Osteoblast (primary cell): Measurements from ENCODE around the gene NTM. TPM values are rescaled to one million over a fixed set of nuclear protein-coding genes. Genes with fewer than 3 reads are reported as not detected.

Experiments
- DNase-seq: peaks from one replicate; pipeline ENCODE4 v3.0.0; 2011; ENCODE audit warnings: low spot score, mixed read lengths; ENCODE audit not compliant: insufficient read length; ENCODE audit errors: missing footprints
- H2AFZ ChIP-seq: 2 replicates; pipeline ENCODE4 v1.6.0; 2011; ENCODE audit warnings: mild to moderate bottlenecking, low read length
- H3K27ac ChIP-seq: 2 replicates; pipeline ENCODE4 v1.5.1; 2011; ENCODE audit warnings: mild to moderate bottlenecking, low read depth, low read length, moderate library complexity
- H3K27me3 ChIP-seq: 2 replicates; pipeline ENCODE4 v1.6.0; 2012; ENCODE audit warnings: mild to moderate bottlenecking, control low read depth, inconsistent platforms, low read length, moderate library complexity; ENCODE audit not compliant: insufficient read depth
- H3K36me3 ChIP-seq: 2 replicates; pipeline ENCODE4 v1.5.1; 2011; ENCODE audit warnings: mild to moderate bottlenecking, low read length, control low read depth, moderate library complexity; ENCODE audit not compliant: insufficient read depth
- H3K4me1 ChIP-seq: 2 replicates; pipeline ENCODE4 v1.5.1; 2011; ENCODE audit warnings: mild to moderate bottlenecking, low read length, control low read depth, moderate library complexity; ENCODE audit not compliant: insufficient read depth
- H3K4me2 ChIP-seq: 2 replicates; pipeline ENCODE4 v1.6.0; 2011; ENCODE audit warnings: mild to moderate bottlenecking, low read length; ENCODE audit not compliant: insufficient read depth
- H3K4me3 ChIP-seq: fragments of 200-600 bp; sonication (generic); 3 replicates; pipeline ENCODE4 v1.5.1; 2012; ENCODE audit warnings: mild to moderate bottlenecking, low read length, inconsistent platforms; ENCODE audit not compliant: insufficient read depth
- H3K79me2 ChIP-seq: 2 replicates; pipeline ENCODE4 v1.6.0; 2012; ENCODE audit warnings: mild to moderate bottlenecking, low read length, control low read depth, inconsistent platforms; ENCODE audit not compliant: insufficient read depth
- H3K9me3 ChIP-seq: 2 replicates; pipeline ENCODE4 v1.5.1; 2011; ENCODE audit warnings: low read depth, low read length, control low read depth
- H4K20me1 ChIP-seq: 2 replicates; pipeline ENCODE4 v1.6.0; 2012; ENCODE audit warnings: mild to moderate bottlenecking, low read length, control low read depth; ENCODE audit not compliant: insufficient read depth
- total RNA-seq: library from RNA; depleted of rRNA; stranded (reverse); fragments of >200 nt; gene quantifications from 2 replicates; pipeline ENCODE4 v1.2.3, GENCODE V29; 2012
- TF ChIP-seq, protein P1 (sequence below): IDR thresholded peaks from 2 replicates; pipeline ENCODE4 v1.5.1; 2011; ENCODE audit warnings: mild to moderate bottlenecking, low read depth, low read length, moderate library complexity; ENCODE audit errors: extremely low read depth

The NTM gene
- total RNA-seq, 1 donor: 48.1 TPM

DNA sequence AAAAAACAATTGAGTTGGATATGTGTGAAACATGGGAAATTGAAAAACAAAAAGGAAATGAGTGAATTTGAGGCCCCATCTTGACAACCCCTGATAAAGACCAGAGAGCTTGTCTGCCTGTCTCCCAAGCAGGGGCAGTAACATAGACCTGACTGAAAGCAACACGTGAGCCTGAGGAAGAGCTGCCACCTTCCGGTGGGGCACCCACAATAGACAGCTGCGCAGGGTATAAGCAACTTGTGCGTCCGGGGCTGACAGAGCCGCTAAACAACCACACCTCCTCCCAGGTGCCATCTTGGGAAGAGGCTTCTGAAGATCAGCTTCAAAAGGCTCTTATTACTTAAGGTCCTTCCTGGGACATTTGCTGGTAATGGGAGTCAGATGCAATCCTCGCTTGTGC, 166.8 kb downstream of the NTM start:
- H3K4me1 ChIP-seq: no peaks in the 10 kb centered on the region
- H4K20me1 ChIP-seq: no peaks in the 10 kb centered on the region
- H3K4me2 ChIP-seq: no peak overlapping the region
- H3K36me3 ChIP-seq: no peaks in the 10 kb centered on the region
- H3K79me2 ChIP-seq: no peaks in the 10 kb centered on the region
- no peak overlapping the region for H3K4me3 ChIP-seq
- H3K27me3 ChIP-seq: peaks cover 6% of the 10 kb centered on the region
- TF ChIP-seq, protein P1, sequence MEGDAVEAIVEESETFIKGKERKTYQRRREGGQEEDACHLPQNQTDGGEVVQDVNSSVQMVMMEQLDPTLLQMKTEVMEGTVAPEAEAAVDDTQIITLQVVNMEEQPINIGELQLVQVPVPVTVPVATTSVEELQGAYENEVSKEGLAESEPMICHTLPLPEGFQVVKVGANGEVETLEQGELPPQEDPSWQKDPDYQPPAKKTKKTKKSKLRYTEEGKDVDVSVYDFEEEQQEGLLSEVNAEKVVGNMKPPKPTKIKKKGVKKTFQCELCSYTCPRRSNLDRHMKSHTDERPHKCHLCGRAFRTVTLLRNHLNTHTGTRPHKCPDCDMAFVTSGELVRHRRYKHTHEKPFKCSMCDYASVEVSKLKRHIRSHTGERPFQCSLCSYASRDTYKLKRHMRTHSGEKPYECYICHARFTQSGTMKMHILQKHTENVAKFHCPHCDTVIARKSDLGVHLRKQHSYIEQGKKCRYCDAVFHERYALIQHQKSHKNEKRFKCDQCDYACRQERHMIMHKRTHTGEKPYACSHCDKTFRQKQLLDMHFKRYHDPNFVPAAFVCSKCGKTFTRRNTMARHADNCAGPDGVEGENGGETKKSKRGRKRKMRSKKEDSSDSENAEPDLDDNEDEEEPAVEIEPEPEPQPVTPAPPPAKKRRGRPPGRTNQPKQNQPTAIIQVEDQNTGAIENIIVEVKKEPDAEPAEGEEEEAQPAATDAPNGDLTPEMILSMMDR: no peak
- H3K9me3 ChIP-seq: no peaks in the 10 kb centered on the region
- DNase-seq: no peak
- H3K27ac ChIP-seq: no peak overlapping the region
- no peak overlapping the region for H2AFZ ChIP-seq

DNA sequence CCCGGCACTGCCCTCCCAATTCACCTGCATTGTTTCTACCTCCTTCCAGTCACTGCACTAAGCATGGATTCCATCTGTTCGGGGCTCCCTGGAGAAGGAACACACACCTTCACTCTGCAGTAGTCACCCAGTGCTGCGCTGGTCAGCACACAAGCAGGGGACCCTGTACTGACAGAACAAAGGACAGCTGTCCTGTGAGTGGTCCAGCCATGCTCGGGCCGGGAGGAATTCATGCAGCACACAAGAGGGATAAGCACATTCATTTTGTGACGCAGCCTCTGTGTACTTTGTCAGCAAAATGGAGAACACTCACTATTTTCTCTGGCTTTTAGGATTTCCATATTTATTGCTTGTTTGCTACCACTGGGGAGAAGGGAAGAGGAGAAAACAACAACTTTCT, 167.3 kb downstream of the NTM start:
- H3K4me2 ChIP-seq: no peak overlapping the region
- H3K4me1 ChIP-seq: no peaks in the 10 kb centered on the region
- peaks cover 6% of the 10 kb centered on the region for H3K27me3 ChIP-seq
- TF ChIP-seq, protein P1: no peak
- no peaks in the 10 kb centered on the region for H3K79me2 ChIP-seq
- no peaks in the 10 kb centered on the region for H4K20me1 ChIP-seq
- H3K9me3 ChIP-seq: no peaks in the 10 kb centered on the region
- DNase-seq: no peak
- no peak overlapping the region for H3K27ac ChIP-seq
- H2AFZ ChIP-seq: no peak overlapping the region
- no peak overlapping the region for H3K4me3 ChIP-seq
- no peaks in the 10 kb centered on the region for H3K36me3 ChIP-seq

DNA sequence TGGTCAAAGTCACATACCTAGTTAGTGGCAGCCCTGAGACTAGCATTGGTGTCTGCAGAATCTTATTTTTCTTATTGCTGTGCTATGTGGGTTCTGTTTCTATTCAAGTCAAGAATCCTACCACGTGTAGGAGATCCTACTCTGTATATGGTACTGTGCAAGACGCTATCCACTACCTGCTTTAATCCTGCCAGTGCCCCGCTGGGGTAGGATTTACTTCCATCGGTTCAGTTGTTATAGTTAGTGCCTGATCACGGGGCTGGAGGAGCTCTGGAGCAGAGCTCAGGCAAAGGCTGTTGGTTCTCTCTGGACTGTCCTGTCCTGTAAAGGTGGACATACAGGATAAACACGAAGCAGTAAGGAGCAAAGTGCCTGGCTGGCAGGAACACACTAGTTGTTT, 167.9 kb downstream of the NTM start:
- peaks cover 6% of the 10 kb centered on the region for H3K27me3 ChIP-seq
- no peak overlapping the region for H2AFZ ChIP-seq
- TF ChIP-seq, protein P1: no peak
- no peaks in the 10 kb centered on the region for H3K36me3 ChIP-seq
- H3K4me2 ChIP-seq: no peak overlapping the region
- DNase-seq: no peak
- H3K27ac ChIP-seq: no peak overlapping the region
- H3K4me3 ChIP-seq: no peak overlapping the region
- no peaks in the 10 kb centered on the region for H3K4me1 ChIP-seq
- H3K79me2 ChIP-seq: no peaks in the 10 kb centered on the region
- H3K9me3 ChIP-seq: no peaks in the 10 kb centered on the region
- H4K20me1 ChIP-seq: no peaks in the 10 kb centered on the region

DNA sequence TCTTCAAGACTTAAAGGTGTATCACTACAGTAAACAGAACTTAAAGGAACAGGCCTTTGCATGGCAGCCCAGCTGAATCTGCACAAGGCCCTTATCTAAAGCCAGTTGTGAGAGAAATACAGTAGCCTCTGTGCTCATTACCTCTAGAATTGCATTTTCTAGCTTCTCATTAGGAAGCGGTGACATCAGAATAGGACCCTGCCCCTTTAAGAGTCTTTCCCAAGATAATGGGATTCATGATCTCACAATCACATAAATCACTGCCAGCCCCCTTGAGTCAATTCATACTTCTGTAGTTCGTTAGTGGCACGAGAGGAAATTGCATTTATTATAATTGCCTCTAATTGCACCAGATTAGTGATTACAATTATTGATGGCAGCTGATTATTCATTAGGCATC, 170.3 kb downstream of the NTM start:
- no peaks in the 10 kb centered on the region for H3K79me2 ChIP-seq
- no peak overlapping the region for H3K27ac ChIP-seq
- no peaks in the 10 kb centered on the region for H3K9me3 ChIP-seq
- no peak overlapping the region for H3K4me3 ChIP-seq
- H2AFZ ChIP-seq: no peak overlapping the region
- no peaks in the 10 kb centered on the region for H4K20me1 ChIP-seq
- no peak overlapping the region for H3K4me2 ChIP-seq
- no peak for DNase-seq
- peaks cover 6% of the 10 kb centered on the region for H3K27me3 ChIP-seq
- H3K36me3 ChIP-seq: no peaks in the 10 kb centered on the region
- TF ChIP-seq, protein P1: no peak
- no peaks in the 10 kb centered on the region for H3K4me1 ChIP-seq
